Spleen (tissue), 3 donors: ENCODE results near the gene KIFAP3.

Experiments
- POLR2A ChIP-seq, 3 donors: fragments of 450-650 bp; IDR thresholded peaks; one replicate each; pipeline ENCODE4 v1.5.1; 2017; ENCODE audit warnings: antibody characterized with exemption in 3 of 3, mild to moderate bottlenecking in 1 of 3
- POLR2AphosphoS5 ChIP-seq, 3 donors: sonication (generic); formaldehyde crosslinking; IDR thresholded peaks; one replicate each; pipeline ENCODE4 v1.5.1; 2017; ENCODE audit warnings: antibody characterized with exemption in 3 of 3

- TF ChIP-seq POLR2A (IDR thresholded peaks at IDR 0.05) (no peak), POLR2AphosphoS5 (IDR thresholded peaks at IDR 0.05) (no peak)
These were observed 3.4 kb upstream of the KIFAP3 start for GRCh38 chr1:170077926-170078325.
